Thyroid gland (tissue), 4 donors: ENCODE data around the gene GPC5.

Experiments
- POLR2A ChIP-seq, 2 donors: fragments of 450-650 bp; IDR thresholded peaks; one replicate each; pipeline ENCODE4 v1.6.1; 2017; ENCODE audit warnings: antibody characterized with exemption in 2 of 2, mild to moderate bottlenecking in 2 of 2, moderate library complexity in 1 of 2
- TF ChIP-seq, protein P1 (sequence below), 6 experiments: fragments of 200-600 bp in 3 of 6; fragments of 450-650 bp in 3 of 6; sonication (generic) in 3 of 6; IDR thresholded peaks; one replicate each; pipeline ENCODE4 v1.5.1; 2016 to 2019; ENCODE audit warnings: antibody characterized with exemption in 6 of 6, mild to moderate bottlenecking in 2 of 6, inconsistent platforms in 1 of 6, moderate library complexity in 1 of 6

DNA sequence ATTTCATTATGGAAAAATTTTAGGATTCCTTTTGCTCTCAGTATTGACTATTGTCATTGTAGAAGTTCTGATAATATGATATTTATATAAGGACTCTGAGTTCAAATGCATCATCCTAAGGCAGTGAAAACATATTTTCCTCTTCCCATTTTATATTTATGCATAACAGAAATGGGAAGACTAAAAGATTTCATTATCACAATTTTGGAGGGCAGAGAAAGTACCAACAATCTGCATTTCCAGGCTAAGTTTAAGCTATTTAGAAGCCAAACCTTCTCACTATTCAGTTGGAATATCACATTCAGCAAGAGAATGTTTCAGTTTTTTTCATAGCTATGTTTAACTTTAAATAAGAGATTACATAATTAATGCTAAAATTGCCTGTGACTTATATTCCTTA, 1269.7 kb downstream of the GPC5 start:
- TF ChIP-seq, protein P1, sequence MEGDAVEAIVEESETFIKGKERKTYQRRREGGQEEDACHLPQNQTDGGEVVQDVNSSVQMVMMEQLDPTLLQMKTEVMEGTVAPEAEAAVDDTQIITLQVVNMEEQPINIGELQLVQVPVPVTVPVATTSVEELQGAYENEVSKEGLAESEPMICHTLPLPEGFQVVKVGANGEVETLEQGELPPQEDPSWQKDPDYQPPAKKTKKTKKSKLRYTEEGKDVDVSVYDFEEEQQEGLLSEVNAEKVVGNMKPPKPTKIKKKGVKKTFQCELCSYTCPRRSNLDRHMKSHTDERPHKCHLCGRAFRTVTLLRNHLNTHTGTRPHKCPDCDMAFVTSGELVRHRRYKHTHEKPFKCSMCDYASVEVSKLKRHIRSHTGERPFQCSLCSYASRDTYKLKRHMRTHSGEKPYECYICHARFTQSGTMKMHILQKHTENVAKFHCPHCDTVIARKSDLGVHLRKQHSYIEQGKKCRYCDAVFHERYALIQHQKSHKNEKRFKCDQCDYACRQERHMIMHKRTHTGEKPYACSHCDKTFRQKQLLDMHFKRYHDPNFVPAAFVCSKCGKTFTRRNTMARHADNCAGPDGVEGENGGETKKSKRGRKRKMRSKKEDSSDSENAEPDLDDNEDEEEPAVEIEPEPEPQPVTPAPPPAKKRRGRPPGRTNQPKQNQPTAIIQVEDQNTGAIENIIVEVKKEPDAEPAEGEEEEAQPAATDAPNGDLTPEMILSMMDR (IDR thresholded peaks at IDR 0.05): no peak
- TF ChIP-seq POLR2A (IDR thresholded peaks at IDR 0.05): no peak
